Loucy (cell line): ENCODE measurements around the gene NSUN2.

Experiments used
- H2AFZ ChIP-seq: fragments of 200-600 bp; sonication (generic); 2 replicates; pipeline ENCODE4 v1.6.0; 2016; ENCODE audit warnings: antibody characterized with exemption, mild to moderate bottlenecking, low read length, moderate library complexity
- H3F3A ChIP-seq: fragments of 200-600 bp; 2 replicates; pipeline ENCODE4 v1.6.0; 2016; ENCODE audit warnings: antibody characterized with exemption, low read depth, mild to moderate bottlenecking
- H3K27me3 ChIP-seq: fragments of 200-600 bp; sonication (generic); 2 replicates; pipeline ENCODE4 v1.6.1; 2014; ENCODE audit warnings: low read length, mild to moderate bottlenecking; ENCODE audit not compliant: insufficient read depth, poor library complexity, severe bottlenecking
- H3K36me3 ChIP-seq: fragments of 200-600 bp; sonication (generic); 2 replicates; pipeline ENCODE4 v1.6.1; 2016; ENCODE audit warnings: low read length; ENCODE audit not compliant: insufficient read depth
- H3K4me1 ChIP-seq: fragments of 200-600 bp; sonication (generic); 2 replicates; pipeline ENCODE4 v1.5.1; 2014; ENCODE audit warnings: low read length, mild to moderate bottlenecking; ENCODE audit not compliant: insufficient read depth, poor library complexity, severe bottlenecking
- H3K4me2 ChIP-seq: fragments of 200-600 bp; sonication (generic); 2 replicates; pipeline ENCODE4 v1.6.0; 2014; ENCODE audit warnings: antibody characterized with exemption, low read length, low read depth, mild to moderate bottlenecking; ENCODE audit not compliant: poor library complexity, severe bottlenecking
- H3K4me3 ChIP-seq: fragments of 200-600 bp; sonication (generic); 2 replicates; pipeline ENCODE4 v1.5.1; 2014; ENCODE audit warnings: low read length, mild to moderate bottlenecking, mixed read lengths; ENCODE audit not compliant: poor library complexity, severe bottlenecking
- H3K79me2 ChIP-seq: fragments of 200-600 bp; sonication (generic); 2 replicates; pipeline ENCODE4 v1.6.1; 2014; ENCODE audit warnings: low read length; ENCODE audit not compliant: insufficient read depth
- H3K9ac ChIP-seq: fragments of 200-600 bp; sonication (generic); 2 replicates; pipeline ENCODE4 v1.6.0; 2014; ENCODE audit warnings: mild to moderate bottlenecking, low read depth, low read length, moderate library complexity; ENCODE audit not compliant: poor library complexity, severe bottlenecking
- H3K9me2 ChIP-seq: fragments of 200-600 bp; sonication (generic); replicated peaks from 2 replicates; pipeline ENCODE4 v1.6.1; 2016; ENCODE audit warnings: low read depth, low read length, mixed read lengths
- H3K9me3 ChIP-seq: fragments of 200-600 bp; sonication (generic); 2 replicates; pipeline ENCODE4 v1.6.1; 2014; ENCODE audit warnings: mild to moderate bottlenecking, antibody characterized with exemption, low read length, low read depth; ENCODE audit not compliant: insufficient read depth
- H4K20me1 ChIP-seq: fragments of 200-600 bp; sonication (generic); 2 replicates; pipeline ENCODE4 v1.6.0; 2014; ENCODE audit warnings: antibody characterized with exemption, low read length, mild to moderate bottlenecking; ENCODE audit not compliant: insufficient read depth, poor library complexity, severe bottlenecking
- CTCF ChIP-seq: fragments of 200-600 bp; sonication (generic); conservative IDR thresholded peaks from 2 replicates; pipeline ENCODE4 v1.5.1; 2014; ENCODE audit warnings: mild to moderate bottlenecking, antibody characterized with exemption, low read length
- EZH2phosphoT487 ChIP-seq: fragments of 200-600 bp; IDR thresholded peaks from 2 replicates; pipeline ENCODE4 v1.6.1; 2018; ENCODE audit warnings: antibody characterized with exemption, mild to moderate bottlenecking, moderate library complexity, borderline replicate concordance

Gene NSUN2

GRCh38 chr5:6597557-6597956 lies 35.3 kb downstream of the NSUN2 start:
- Histone ChIP-seq H3K4me1 (no peaks in the 10 kb centered on the region), H2AFZ (no peak overlapping the region), H3K4me2 (no peak overlapping the region), H3K36me3 (peaks cover 51% of the 10 kb centered on the region; the same call in 1 of the 2 replicates), H3K9me3 (no peaks in the 10 kb centered on the region), H3K9ac (no peak overlapping the region), H3K4me3 (no peak overlapping the region), H3F3A (no peaks in the 10 kb centered on the region), H3K27me3 (no peaks in the 10 kb centered on the region), H3K79me2 (no peaks in the 10 kb centered on the region), H4K20me1 (no peaks in the 10 kb centered on the region), H3K9me2 (no peaks in the 10 kb centered on the region)
- TF ChIP-seq EZH2phosphoT487 (no peak), CTCF (no peak)

GRCh38 chr5:6596388-6596787 lies 36.5 kb downstream of the NSUN2 start:
- Histone ChIP-seq H3F3A (no peaks in the 10 kb centered on the region), H3K9ac (no peak overlapping the region), H3K4me1 (no peaks in the 10 kb centered on the region), H3K9me2 (no peaks in the 10 kb centered on the region), H3K27me3 (no peaks in the 10 kb centered on the region), H3K4me2 (no peak overlapping the region), H3K9me3 (no peaks in the 10 kb centered on the region), H3K4me3 (no peak overlapping the region), H3K36me3 (peaks cover 39% of the 10 kb centered on the region; the same call in 1 of the 2 replicates), H2AFZ (no peak overlapping the region), H3K79me2 (no peaks in the 10 kb centered on the region), H4K20me1 (no peaks in the 10 kb centered on the region)
- TF ChIP-seq CTCF: no peak

- no peaks in the 10 kb centered on the region for H3K9me3 ChIP-seq
Measured at GRCh38 chr5:6595405-6595804, 37.4 kb downstream of the NSUN2 start.

More at GRCh38 chr5:6595405-6595804, 37.4 kb downstream of the NSUN2 start:
- Histone ChIP-seq H3K36me3 (peaks cover 29% of the 10 kb centered on the region; the same call in 1 of the 2 replicates), H3K79me2 (no peaks in the 10 kb centered on the region), H3K4me1 (no peaks in the 10 kb centered on the region), H2AFZ (no peak overlapping the region), H3F3A (no peaks in the 10 kb centered on the region), H4K20me1 (no peaks in the 10 kb centered on the region), H3K9ac (no peak overlapping the region), H3K27me3 (no peaks in the 10 kb centered on the region), H3K4me2 (no peak overlapping the region), H3K9me2 (no peaks in the 10 kb centered on the region), H3K4me3 (no peak overlapping the region)
- TF ChIP-seq EZH2phosphoT487 (no peak), CTCF (no peak)
